Liver (tissue), 9 donors: ENCODE results near the gene PPARA. TPM values are rescaled to one million over a fixed set of nuclear protein-coding genes. Genes with fewer than 3 reads are reported as not detected.

ENCODE experiments used
- DNase-seq: peaks from one replicate; pipeline ENCODE4 v3.0.0-alpha.2; 2017; ENCODE audit warnings: low spot score
- H3K27ac ChIP-seq, 2 donors: one replicate each; pipeline ENCODE4 v1.7.0; 2013; ENCODE audit warnings: inconsistent platforms in 2 of 2, low read length in 2 of 2, control low read depth in 1 of 2, low read depth in 1 of 2, mild to moderate bottlenecking in 1 of 2
- H3K27me3 ChIP-seq, 4 donors: one replicate each; pipeline versions ENCODE4 v1.6.1 to v1.7.0; 2013; ENCODE audit warnings: low read length in 3 of 4, inconsistent platforms in 1 of 4, mild to moderate bottlenecking in 1 of 4, moderate library complexity in 1 of 4; ENCODE audit not compliant: control insufficient read depth in 4 of 4, insufficient read depth in 4 of 4
- H3K36me3 ChIP-seq, 4 donors: one replicate each; pipeline versions ENCODE4 v1.6.1 to v1.7.0; 2013; ENCODE audit warnings: low read length in 3 of 4, mild to moderate bottlenecking in 3 of 4, low read depth in 1 of 4, moderate library complexity in 1 of 4; ENCODE audit not compliant: control insufficient read depth in 4 of 4, insufficient read depth in 3 of 4
- H3K4me1 ChIP-seq, 4 donors: one replicate each; pipeline versions ENCODE4 v1.6.1 to v1.7.0; 2013; ENCODE audit warnings: low read length in 3 of 4, mild to moderate bottlenecking in 3 of 4, moderate library complexity in 1 of 4; ENCODE audit not compliant: control insufficient read depth in 4 of 4, insufficient read depth in 4 of 4
- H3K4me3 ChIP-seq, 3 donors: one replicate each; pipeline versions ENCODE4 v1.6.1 to v1.7.0; 2013; ENCODE audit warnings: low read length in 3 of 3, control low read depth in 1 of 3, low read depth in 1 of 3, mild to moderate bottlenecking in 1 of 3
- H3K9ac ChIP-seq, 2 donors: one replicate each; pipeline ENCODE4 v1.7.0; 2013; ENCODE audit warnings: low read length in 2 of 2, mild to moderate bottlenecking in 2 of 2, moderate library complexity in 2 of 2, control low read depth in 1 of 2, low read depth in 1 of 2
- H3K9me3 ChIP-seq, 4 donors: one replicate each; pipeline versions ENCODE4 v1.6.1 to v1.7.0; 2013; ENCODE audit warnings: low read length in 3 of 4; ENCODE audit not compliant: control insufficient read depth in 4 of 4
- CTCF ChIP-seq: fragments of 150-350 bp; IDR thresholded peaks from 2 replicates; pipeline ENCODE4 v1.5.1; 2017; ENCODE audit warnings: improper control_type of control experiment, low read depth, low read length; ENCODE audit not compliant: missing input control
- EGR1 ChIP-seq, 2 donors: IDR thresholded peaks; 2 replicates each; pipeline ENCODE4 v1.6.1; 2016 to 2018; ENCODE audit warnings: antibody characterized with exemption in 2 of 2, low read depth in 2 of 2
- FOXA1 ChIP-seq: IDR thresholded peaks from 2 replicates; pipeline ENCODE4 v1.6.1; 2016; ENCODE audit warnings: antibody characterized with exemption
- FOXA2 ChIP-seq: IDR thresholded peaks from 2 replicates; pipeline ENCODE4 v1.6.1; 2016; ENCODE audit warnings: antibody characterized with exemption
- HNF4A ChIP-seq, 2 donors: conservative IDR thresholded peaks; 2 replicates each; pipeline ENCODE4 v1.6.1; 2016; ENCODE audit warnings: antibody characterized with exemption in 2 of 2, mild to moderate bottlenecking in 2 of 2
- RAD21 ChIP-seq, 2 donors: IDR thresholded peaks; 2 replicates each; pipeline ENCODE4 v1.6.1; 2016; ENCODE audit warnings: antibody characterized with exemption in 2 of 2, mild to moderate bottlenecking in 2 of 2
- SP1 ChIP-seq: IDR thresholded peaks from 2 replicates; pipeline ENCODE4 v1.6.1; 2018; ENCODE audit warnings: antibody characterized with exemption, mild to moderate bottlenecking
- TAF1 ChIP-seq: conservative IDR thresholded peaks from 2 replicates; pipeline ENCODE4 v1.6.1; 2016; ENCODE audit warnings: antibody characterized with exemption, mild to moderate bottlenecking
- WGBS: extraction: QIAGEN DNeasy Blood & Tissue Kit; methylation state at CpG from one replicate; pipeline ENCODE4 v1.1.7; 2013; 5-methylcytosine and 5-hydroxymethylcytosine counted together
- polyA plus RNA-seq, 2 donors: library from polyadenylated mRNA; stranded (reverse) in 1 of 2; unstranded in 1 of 2; fragments of 200-250 nt in 1 of 2; fragments of >200 nt in 1 of 2; fragmentation: Nextera tagmentation in 1 of 2; extraction: Ambion mirVana in 1 of 2; gene quantifications; one replicate each; pipeline versions ENCODE4 v1.2.1 to v1.2.3, GENCODE V29; 2013 to 2015
- total RNA-seq, 2 donors: library from RNA; depleted of rRNA; stranded (reverse); fragments of >200 nt; gene quantifications; one replicate each; pipeline ENCODE4 v1.2.3, GENCODE V29; 2014
- TF ChIP-seq, protein P1 (sequence below): IDR thresholded peaks from 2 replicates; pipeline ENCODE4 v1.6.1; 2016; ENCODE audit warnings: antibody characterized with exemption
- TF ChIP-seq, protein P2 (sequence below): IDR thresholded peaks from 2 replicates; pipeline ENCODE4 v1.6.1; 2016; ENCODE audit warnings: antibody characterized with exemption
- donor health status: healthy.
- donor health status: healthy.
- donor health status: healthy.
- donor health status: healthy.
- donor health status: healthy.

Gene PPARA
- total and polyA plus RNA-seq, 4 donors, result 31.2 to 78.8 (median 41.3) TPM

DNA sequence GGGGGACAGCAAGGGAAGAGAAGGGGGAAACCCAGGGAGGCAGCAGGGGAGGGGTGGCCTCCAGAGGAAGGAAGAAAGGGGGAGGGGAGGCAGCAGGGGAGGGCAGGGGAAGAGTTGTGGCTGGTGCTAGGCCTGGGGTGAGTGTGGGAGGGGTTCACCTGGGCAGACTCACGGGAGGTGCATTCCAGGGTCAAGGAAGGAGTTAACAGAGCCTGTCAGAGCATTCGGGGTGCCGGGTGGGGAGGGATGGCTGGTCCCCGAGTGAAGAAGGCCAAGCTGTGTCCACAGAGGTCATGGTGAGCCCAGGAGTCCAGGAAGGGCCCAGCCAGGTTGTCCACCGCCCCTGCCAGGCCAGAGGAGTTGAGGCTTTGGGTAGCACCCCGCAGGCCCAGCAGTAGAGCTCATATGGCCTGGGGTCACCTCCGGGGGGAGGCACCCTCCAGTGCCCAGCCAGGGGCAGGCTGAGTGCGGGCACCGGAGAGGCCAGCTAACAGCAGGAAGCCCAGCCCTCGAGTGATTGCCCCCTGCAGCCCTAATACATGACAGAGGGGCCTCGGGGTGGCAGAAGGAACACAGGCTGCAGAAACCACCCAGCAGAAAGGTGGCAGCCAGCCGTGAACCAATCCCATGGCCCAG is 31.1 kb upstream of the PPARA start (continued):
- TF ChIP-seq CTCF, result no peak

DNA sequence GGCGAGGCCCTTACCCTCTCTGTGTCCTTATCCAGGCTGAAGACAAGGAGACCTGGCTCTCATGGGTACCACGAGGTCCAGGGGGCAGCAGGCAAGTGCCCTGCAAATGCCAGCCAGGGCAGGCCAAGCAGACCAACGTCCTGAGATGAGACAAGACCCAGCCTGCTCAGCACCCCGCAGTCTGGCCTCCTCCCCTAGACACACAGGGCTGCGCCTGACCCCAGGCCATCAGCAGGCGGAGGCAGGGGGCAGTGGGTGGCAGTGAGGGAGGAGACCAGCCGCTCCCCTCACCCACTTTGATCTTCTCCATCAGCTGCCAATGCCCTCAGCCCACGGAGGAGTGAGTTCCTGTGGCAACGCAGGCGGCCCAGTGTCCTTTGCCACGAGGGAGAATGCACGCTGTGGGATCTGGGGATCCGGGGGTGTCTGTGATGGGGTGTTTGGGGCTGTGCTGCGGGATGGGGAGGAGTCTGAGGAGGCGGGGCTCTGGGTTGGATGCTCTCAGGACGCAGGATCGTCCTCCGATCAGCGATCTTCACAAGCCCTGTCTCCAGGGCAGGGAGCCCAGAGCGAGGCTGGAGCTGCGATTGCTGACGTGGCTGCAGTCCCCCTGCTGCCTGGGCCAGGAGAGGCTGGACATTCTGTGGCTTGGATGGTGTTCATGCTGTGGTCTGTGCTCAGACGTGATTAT is 30.5 kb upstream of the PPARA start:
- WGBS, result 66% methylated on average over 23 of the region's 23 CpGs
- TF ChIP-seq FOXA1, result no peak
- DNase-seq, result no peak
- Histone ChIP-seq H3K36me3 (no peaks in the 10 kb centered on the region), H3K4me1 (peaks cover 0 to 24% (median 12%) of the 10 kb centered on the region in 4 donors), H3K9me3 (no peaks in the 10 kb centered on the region), H3K27ac (no peak overlapping the region), H3K4me3 (no peak overlapping the region), H3K27me3 (no peaks in the 10 kb centered on the region), H3K9ac (no peak overlapping the region)

GRCh38 chr22:46120420-46120737 is 29.9 kb upstream of the PPARA start:
- 79% methylated on average over 7 of the region's 7 CpGs for WGBS

DNA sequence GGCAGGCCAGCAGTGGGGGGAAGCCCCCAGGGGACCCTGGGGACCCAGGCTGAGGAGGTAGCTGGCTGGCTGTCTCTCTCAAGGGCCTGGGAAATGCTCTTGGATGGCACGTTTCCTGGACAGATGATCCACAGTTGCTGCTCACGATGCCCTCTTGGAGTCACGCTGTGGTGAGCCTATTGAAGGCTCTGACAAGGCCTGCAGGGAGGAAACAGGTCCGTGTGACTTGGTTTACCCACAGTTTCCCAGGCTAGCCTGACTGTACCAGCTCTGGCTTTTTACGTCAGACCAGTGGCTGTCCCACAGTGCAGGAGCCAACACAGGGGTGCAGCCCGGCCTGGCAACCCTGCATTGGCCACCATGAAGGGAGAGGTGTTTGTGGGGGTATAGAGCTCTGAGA is 29.2 kb upstream of the PPARA start:
- no peaks in the 10 kb centered on the region for H3K9me3 ChIP-seq
- no peaks in the 10 kb centered on the region for H3K27me3 ChIP-seq
- H3K27ac ChIP-seq, result no peak overlapping the region
- no peak for TF ChIP-seq RAD21 (IDR thresholded peaks at IDR 0.05)
- no peak for TF ChIP-seq HNF4A (conservative IDR thresholded peaks at IDR 0.05)
- no peak for TF ChIP-seq EGR1 (IDR thresholded peaks at IDR 0.05; ENCODE audit: low read depth in 2 of 2)
- TF ChIP-seq, protein P1, sequence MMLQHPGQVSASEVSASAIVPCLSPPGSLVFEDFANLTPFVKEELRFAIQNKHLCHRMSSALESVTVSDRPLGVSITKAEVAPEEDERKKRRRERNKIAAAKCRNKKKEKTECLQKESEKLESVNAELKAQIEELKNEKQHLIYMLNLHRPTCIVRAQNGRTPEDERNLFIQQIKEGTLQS, result no peak
- no peak for TF ChIP-seq FOXA2
- no peak for TF ChIP-seq CTCF
- 80% methylated on average over 6 of the region's 6 CpGs for WGBS
- no peak for DNase-seq
- H3K4me3 ChIP-seq, result no peak overlapping the region
- H3K4me1 ChIP-seq, result peaks cover 0 to 14% (median 10%) of the 10 kb centered on the region in 4 donors
- no peaks in the 10 kb centered on the region for H3K36me3 ChIP-seq
- no peak overlapping the region for H3K9ac ChIP-seq

More at GRCh38 chr22:46120420-46120737, 29.9 kb upstream of the PPARA start:
- DNase-seq, result no peak
- no peak overlapping the region for H3K27ac ChIP-seq
- no peak overlapping the region for H3K4me3 ChIP-seq
- no peaks in the 10 kb centered on the region for H3K9me3 ChIP-seq
- TF ChIP-seq, protein P2, sequence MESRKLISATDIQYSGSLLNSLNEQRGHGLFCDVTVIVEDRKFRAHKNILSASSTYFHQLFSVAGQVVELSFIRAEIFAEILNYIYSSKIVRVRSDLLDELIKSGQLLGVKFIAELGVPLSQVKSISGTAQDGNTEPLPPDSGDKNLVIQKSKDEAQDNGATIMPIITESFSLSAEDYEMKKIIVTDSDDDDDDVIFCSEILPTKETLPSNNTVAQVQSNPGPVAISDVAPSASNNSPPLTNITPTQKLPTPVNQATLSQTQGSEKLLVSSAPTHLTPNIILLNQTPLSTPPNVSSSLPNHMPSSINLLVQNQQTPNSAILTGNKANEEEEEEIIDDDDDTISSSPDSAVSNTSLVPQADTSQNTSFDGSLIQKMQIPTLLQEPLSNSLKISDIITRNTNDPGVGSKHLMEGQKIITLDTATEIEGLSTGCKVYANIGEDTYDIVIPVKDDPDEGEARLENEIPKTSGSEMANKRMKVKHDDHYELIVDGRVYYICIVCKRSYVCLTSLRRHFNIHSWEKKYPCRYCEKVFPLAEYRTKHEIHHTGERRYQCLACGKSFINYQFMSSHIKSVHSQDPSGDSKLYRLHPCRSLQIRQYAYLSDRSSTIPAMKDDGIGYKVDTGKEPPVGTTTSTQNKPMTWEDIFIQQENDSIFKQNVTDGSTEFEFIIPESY, result no peak
- TF ChIP-seq TAF1, result no peak
- TF ChIP-seq SP1, result no peak
- no peak for TF ChIP-seq EGR1 (IDR thresholded peaks at IDR 0.05; ENCODE audit: low read depth in 2 of 2)
- no peaks in the 10 kb centered on the region for H3K27me3 ChIP-seq
- H3K4me1 ChIP-seq, result peaks cover 0 to 20% (median 10%) of the 10 kb centered on the region in 4 donors
- no peaks in the 10 kb centered on the region for H3K36me3 ChIP-seq
- H3K9ac ChIP-seq, result no peak overlapping the region
